Astrocyte (in vitro differentiated cells and primary cell): ENCODE results near the gene PEMT. TPM values are rescaled to one million over a fixed set of nuclear protein-coding genes. Genes with fewer than 3 reads are reported as not detected.

Source experiments
- DNase-seq: peaks from one replicate; pipeline ENCODE4 v3.0.0-alpha.2; 2010; ENCODE audit warnings: low read depth
- FAIRE-seq: peaks from 2 replicates; lab custom pipeline; 2011; peaks lifted over from hg19 to GRCh38; lab: Jason Lieb, UNC
- H2AFZ ChIP-seq: 2 replicates; pipeline ENCODE4 v1.6.0; 2012; ENCODE audit warnings: low read depth, low read length, inconsistent platforms
- H3K27ac ChIP-seq: 2 replicates; pipeline ENCODE4 v1.5.1; 2011; ENCODE audit warnings: low read depth, low read length, inconsistent platforms
- H3K27me3 ChIP-seq: 2 replicates; pipeline ENCODE4 v1.6.0; 2011; ENCODE audit warnings: low read length, inconsistent platforms; ENCODE audit not compliant: insufficient read depth
- H3K36me3 ChIP-seq: 2 replicates; pipeline ENCODE4 v1.5.1; 2011; ENCODE audit warnings: low read length, inconsistent platforms; ENCODE audit not compliant: insufficient read depth
- H3K4me1 ChIP-seq: 2 replicates; pipeline ENCODE4 v1.5.1; 2011; ENCODE audit warnings: low read length, inconsistent platforms; ENCODE audit not compliant: insufficient read depth
- H3K4me2 ChIP-seq: 2 replicates; pipeline ENCODE4 v1.6.0; 2012; ENCODE audit warnings: low read length, inconsistent platforms
- H3K4me3 ChIP-seq: 2 replicates; pipeline ENCODE4 v1.5.1; 2011; ENCODE audit warnings: low read depth, mild to moderate bottlenecking, low read length, inconsistent platforms; ENCODE audit not compliant: insufficient read depth
- H3K79me2 ChIP-seq: 2 replicates; pipeline ENCODE4 v1.6.0; 2012; ENCODE audit warnings: mild to moderate bottlenecking, low read length, inconsistent platforms; ENCODE audit not compliant: insufficient read depth
- H3K9ac ChIP-seq: 2 replicates; pipeline ENCODE4 v1.6.0; 2012; ENCODE audit warnings: mild to moderate bottlenecking, low read length, inconsistent platforms
- H3K9me3 ChIP-seq: 2 replicates; pipeline ENCODE4 v1.5.1; 2012; ENCODE audit warnings: low read depth, mild to moderate bottlenecking, low read length, inconsistent platforms; ENCODE audit not compliant: insufficient read depth
- H4K20me1 ChIP-seq: 2 replicates; pipeline ENCODE4 v1.6.0; 2012; ENCODE audit warnings: low read length, inconsistent platforms; ENCODE audit not compliant: insufficient read depth
- H3K27ac Mint-ChIP-seq: one replicate; pipeline ENCODE4 v1.8.0; 2021; ENCODE audit warnings: mild to moderate bottlenecking, mixed read lengths; ENCODE audit not compliant: unreplicated experiment
- H3K27me3 Mint-ChIP-seq: one replicate; pipeline ENCODE4 v1.8.0; 2021; ENCODE audit warnings: low read depth, mixed read lengths; ENCODE audit not compliant: unreplicated experiment
- H3K36me3 Mint-ChIP-seq: one replicate; pipeline ENCODE4 v1.8.0; 2021; ENCODE audit warnings: low read depth, mixed read lengths; ENCODE audit not compliant: unreplicated experiment
- H3K4me1 Mint-ChIP-seq: one replicate; pipeline ENCODE4 v1.8.0; 2021; ENCODE audit warnings: low read depth, mixed read lengths; ENCODE audit not compliant: unreplicated experiment
- H3K4me3 Mint-ChIP-seq: one replicate; pipeline ENCODE4 v1.8.0; 2021; ENCODE audit warnings: mild to moderate bottlenecking, moderate library complexity, mixed read lengths; ENCODE audit not compliant: unreplicated experiment
- H3K9me3 Mint-ChIP-seq: one replicate; pipeline ENCODE4 v1.8.0; 2021; ENCODE audit warnings: mild to moderate bottlenecking, mixed read lengths; ENCODE audit not compliant: unreplicated experiment
- CTCF ChIP-seq: IDR thresholded peaks from 2 replicates; pipeline ENCODE4 v1.5.1; 2011; ENCODE audit warnings: low read depth, mild to moderate bottlenecking, inconsistent platforms, low read length, moderate library complexity; ENCODE audit not compliant: insufficient read depth
- EZH2 ChIP-seq: IDR thresholded peaks from 2 replicates; pipeline ENCODE4 v1.6.1; 2012; ENCODE audit warnings: mild to moderate bottlenecking, low read length, inconsistent platforms; ENCODE audit not compliant: insufficient read depth
- total RNA-seq: library from RNA; stranded (reverse); gene quantifications from 2 replicates; pipeline ENCODE4 v1.2.1, GENCODE V29; 2021

Gene PEMT
- total RNA-seq, 1 donor from 2014 or later = 19.5 TPM

- no peak overlapping the region for H3K9ac ChIP-seq
- no peak for TF ChIP-seq EZH2
- no peak for TF ChIP-seq CTCF
- peaks cover 29% of the 10 kb centered on the region for H3K4me1 ChIP-seq
- Mint-ChIP-seq H3K27me3 (peaks cover 20% of the 10 kb centered on the region), H3K4me3 (no peak overlapping the region), H3K9me3 (no peaks in the 10 kb centered on the region), H3K4me1 (peaks cover 21% of the 10 kb centered on the region), H3K36me3 (peaks cover 5% of the 10 kb centered on the region), H3K27ac (no peak overlapping the region)
- H3K4me3 ChIP-seq = no peak overlapping the region
- no peaks in the 10 kb centered on the region for H3K27me3 ChIP-seq
- no peak overlapping the region for H3K4me2 ChIP-seq
- FAIRE-seq (no peak), DNase-seq (no peak)
- H4K20me1 ChIP-seq = peaks cover 69% of the 10 kb centered on the region
- no peaks in the 10 kb centered on the region for H3K9me3 ChIP-seq
- no peak overlapping the region for H2AFZ ChIP-seq
- no peak overlapping the region for H3K27ac ChIP-seq
- no peaks in the 10 kb centered on the region for H3K36me3 ChIP-seq
- no peaks in the 10 kb centered on the region for H3K79me2 ChIP-seq
Measured at GRCh38 chr17:17514361-17514992, 77.0 kb downstream of the PEMT start.

GRCh38 chr17:17513626-17514025, 77.9 kb downstream of the PEMT start:
- H3K9ac ChIP-seq = no peak overlapping the region
- H3K27me3 ChIP-seq = no peaks in the 10 kb centered on the region
- H3K4me3 ChIP-seq = no peak overlapping the region
- H3K4me3 Mint-ChIP-seq = no peak overlapping the region
- no peaks in the 10 kb centered on the region for H3K36me3 ChIP-seq
- no peaks in the 10 kb centered on the region for H3K9me3 Mint-ChIP-seq
- FAIRE-seq (no peak), DNase-seq (no peak)
- peaks cover 5% of the 10 kb centered on the region for H3K36me3 Mint-ChIP-seq
- H3K4me2 ChIP-seq = no peak overlapping the region
- peak overlapping the region; percentile 20 for H3K27ac Mint-ChIP-seq
- H3K9me3 ChIP-seq = no peaks in the 10 kb centered on the region
- H3K27ac ChIP-seq = no peak overlapping the region
- peaks cover 29% of the 10 kb centered on the region for H3K4me1 ChIP-seq
- H3K4me1 Mint-ChIP-seq = peaks cover 21% of the 10 kb centered on the region
- H4K20me1 ChIP-seq = peaks cover 70% of the 10 kb centered on the region
- TF ChIP-seq CTCF (no peak), EZH2 (no peak)
- no peaks in the 10 kb centered on the region for H3K79me2 ChIP-seq
- H3K27me3 Mint-ChIP-seq = peaks cover 17% of the 10 kb centered on the region
- no peak overlapping the region for H2AFZ ChIP-seq

- Mint-ChIP-seq H3K4me3 (no peak overlapping the region), H3K4me1 (peaks cover 21% of the 10 kb centered on the region), H3K27ac (no peak overlapping the region), H3K36me3 (peaks cover 5% of the 10 kb centered on the region), H3K27me3 (peaks cover 15% of the 10 kb centered on the region), H3K9me3 (no peaks in the 10 kb centered on the region)
- Histone ChIP-seq H3K4me2 (no peak overlapping the region), H3K9ac (no peak overlapping the region), H3K36me3 (no peaks in the 10 kb centered on the region), H3K9me3 (no peaks in the 10 kb centered on the region), H3K4me1 (peaks cover 29% of the 10 kb centered on the region), H2AFZ (no peak overlapping the region), H3K27me3 (no peaks in the 10 kb centered on the region), H3K79me2 (no peaks in the 10 kb centered on the region), H3K27ac (no peak overlapping the region), H4K20me1 (peaks cover 64% of the 10 kb centered on the region), H3K4me3 (no peak overlapping the region)
- DNase-seq (no peak), FAIRE-seq (no peak)
- TF ChIP-seq EZH2 (no peak), CTCF (no peak)
Measured at GRCh38 chr17:17512866-17513265, 78.6 kb downstream of the PEMT start.
